Stomach (tissue), 4 donors: ENCODE measurements around the gene ELP2.

ENCODE experiments used
- CTCF ChIP-seq, 7 experiments: fragments of 450-650 bp in 4 of 7; fragments of 200-600 bp in 3 of 7; sonication (generic) in 3 of 7; IDR thresholded peaks; one replicate each; pipeline ENCODE4 v1.5.1; 2016 to 2019; ENCODE audit warnings: antibody characterized with exemption in 7 of 7, control low read depth in 2 of 7, mild to moderate bottlenecking in 1 of 7
- EP300 ChIP-seq: sonication (generic); formaldehyde crosslinking; IDR thresholded peaks from one replicate; pipeline ENCODE4 v1.6.1; 2017; ENCODE audit warnings: antibody characterized with exemption
- POLR2A ChIP-seq, 4 donors: fragments of 450-650 bp; IDR thresholded peaks; one replicate each; pipeline ENCODE4 v1.6.1; 2016; ENCODE audit warnings: antibody characterized with exemption in 4 of 4, control low read depth in 2 of 4, mild to moderate bottlenecking in 1 of 4, moderate library complexity in 1 of 4
- POLR2AphosphoS5 ChIP-seq, 3 donors: sonication (generic); formaldehyde crosslinking; IDR thresholded peaks; one replicate each; pipeline ENCODE4 v1.6.1; 2016; ENCODE audit warnings: antibody characterized with exemption in 3 of 3

- TF ChIP-seq POLR2A (IDR thresholded peaks at IDR 0.05) = no peak
- no peak for TF ChIP-seq CTCF (IDR thresholded peaks at IDR 0.05)
- TF ChIP-seq EP300 = no peak
- no peak for TF ChIP-seq POLR2AphosphoS5 (IDR thresholded peaks at IDR 0.05)
Observed at GRCh38 chr18:36211612-36212065, 81.9 kb downstream of the ELP2 start.
